OCI-LY1 (cell line): ENCODE measurements around the gene MRGPRF.

Source experiments
- H2AFZ ChIP-seq: fragments of 200-600 bp; sonication (generic), shearing (Covaris generic); 2 replicates; pipeline ENCODE4 v1.6.0; 2014; ENCODE audit warnings: antibody characterized with exemption, mild to moderate bottlenecking, low read length
- H3F3A ChIP-seq: fragments of 200-600 bp; sonication (generic), shearing (Covaris generic); 2 replicates; pipeline ENCODE4 v1.6.0; 2014; ENCODE audit warnings: mild to moderate bottlenecking, antibody characterized with exemption, low read length, moderate library complexity; ENCODE audit not compliant: insufficient read depth
- H3K27ac ChIP-seq: fragments of 200-600 bp; sonication (generic); 2 replicates; pipeline ENCODE4 v1.5.1; 2014; ENCODE audit warnings: low read length, mixed run types, mild to moderate bottlenecking, low read depth; ENCODE audit not compliant: poor library complexity, severe bottlenecking
- H3K27me3 ChIP-seq: fragments of 200-600 bp; sonication (generic); 2 replicates; pipeline ENCODE4 v1.6.0; 2014; ENCODE audit warnings: antibody characterized with exemption, mild to moderate bottlenecking, low read length, moderate library complexity; ENCODE audit not compliant: insufficient read depth
- H3K36me3 ChIP-seq: fragments of 200-600 bp; sonication (generic); 2 replicates; pipeline ENCODE4 v1.6.1; 2014; ENCODE audit warnings: mild to moderate bottlenecking, antibody characterized with exemption, low read length, moderate library complexity, mixed read lengths; ENCODE audit not compliant: insufficient read depth
- H3K4me1 ChIP-seq: fragments of 200-600 bp; sonication (generic); 2 replicates; pipeline ENCODE4 v1.5.1; 2014; ENCODE audit warnings: mild to moderate bottlenecking, low read length, moderate library complexity; ENCODE audit not compliant: insufficient read depth, severe bottlenecking
- H3K4me2 ChIP-seq: fragments of 200-600 bp; sonication (generic), shearing (Covaris generic); 2 replicates; pipeline ENCODE4 v1.6.1; 2014; ENCODE audit warnings: low read length
- H3K4me3 ChIP-seq: fragments of 200-600 bp; sonication (generic); 2 replicates; pipeline ENCODE4 v1.5.1; 2014; ENCODE audit warnings: low read length, low read depth, mild to moderate bottlenecking, mixed read lengths; ENCODE audit not compliant: poor library complexity, severe bottlenecking
- H3K79me2 ChIP-seq: fragments of 200-600 bp; shearing (Covaris generic); 2 replicates; pipeline ENCODE4 v1.6.1; 2016; ENCODE audit warnings: mixed run types, low read length, mixed read lengths; ENCODE audit not compliant: insufficient read depth
- H3K9ac ChIP-seq: fragments of 200-600 bp; sonication (generic), shearing (Covaris generic); 2 replicates; pipeline ENCODE4 v1.6.1; 2014; ENCODE audit warnings: mild to moderate bottlenecking, low read length, mixed read lengths
- H3K9me2 ChIP-seq: fragments of 200-600 bp; sonication (generic), shearing (Covaris generic); 2 replicates; pipeline ENCODE4 v1.6.1; 2014; ENCODE audit warnings: low read depth, mild to moderate bottlenecking, low read length, mixed read lengths
- H3K9me3 ChIP-seq: fragments of 200-600 bp; shearing (Covaris generic); 2 replicates; pipeline ENCODE4 v1.6.1; 2014; ENCODE audit warnings: low read length, mixed read lengths
- H4K20me1 ChIP-seq: fragments of 200-600 bp; sonication (generic), shearing (Covaris generic); 2 replicates; pipeline ENCODE4 v1.6.0; 2016; ENCODE audit warnings: mild to moderate bottlenecking, low read length; ENCODE audit not compliant: insufficient read depth
- CTCF ChIP-seq: fragments of 200-600 bp; sonication (generic), shearing (Covaris generic); IDR thresholded peaks from 2 replicates; pipeline ENCODE4 v1.5.1; 2017; ENCODE audit warnings: mild to moderate bottlenecking, antibody characterized with exemption, low read length, moderate library complexity, mixed read lengths
- EZH2 ChIP-seq: fragments of 200-600 bp; sonication (generic), shearing (Covaris generic); IDR thresholded peaks from 2 replicates; pipeline ENCODE4 v1.8.0; 2017; ENCODE audit warnings: borderline replicate concordance, mixed run types, mild to moderate bottlenecking, antibody characterized with exemption, low read length, moderate library complexity, mixed read lengths

The MRGPRF gene

GRCh38 chr11:69011624-69012091 is 1.4 kb downstream of the MRGPRF start:
- Histone ChIP-seq H3K27me3 (no peaks in the 10 kb centered on the region), H3K4me3 (no peak overlapping the region), H3K9me3 (no peaks in the 10 kb centered on the region), H2AFZ (no peak overlapping the region), H3K9me2 (no peaks in the 10 kb centered on the region), H3K36me3 (no peaks in the 10 kb centered on the region), H3K9ac (no peak overlapping the region), H3K79me2 (no peaks in the 10 kb centered on the region), H3K27ac (no peak overlapping the region), H4K20me1 (no peaks in the 10 kb centered on the region), H3F3A (no peaks in the 10 kb centered on the region), H3K4me2 (no peak overlapping the region), H3K4me1 (no peaks in the 10 kb centered on the region)
- no peak for TF ChIP-seq CTCF

GRCh38 chr11:69010964-69011623 is 2.0 kb downstream of the MRGPRF start:
- no peak overlapping the region for H3K9ac ChIP-seq
- H3K4me3 ChIP-seq, result no peak overlapping the region

GRCh38 chr11:69010361-69010891 is 2.6 kb downstream of the MRGPRF start:
- H3K79me2 ChIP-seq, result no peaks in the 10 kb centered on the region
- no peak overlapping the region for H3K4me3 ChIP-seq
- H3K36me3 ChIP-seq, result no peaks in the 10 kb centered on the region
- H3K9me2 ChIP-seq, result no peaks in the 10 kb centered on the region
- no peaks in the 10 kb centered on the region for H3F3A ChIP-seq
- H3K4me2 ChIP-seq, result no peak overlapping the region
- TF ChIP-seq EZH2, result no peak
- no peak for TF ChIP-seq CTCF
- no peaks in the 10 kb centered on the region for H4K20me1 ChIP-seq
- no peaks in the 10 kb centered on the region for H3K9me3 ChIP-seq
- no peaks in the 10 kb centered on the region for H3K27me3 ChIP-seq
- no peak overlapping the region for H3K9ac ChIP-seq
- H3K27ac ChIP-seq, result no peak overlapping the region
- H3K4me1 ChIP-seq, result no peaks in the 10 kb centered on the region
- no peak overlapping the region for H2AFZ ChIP-seq

More at GRCh38 chr11:69010964-69011623, 2.0 kb downstream of the MRGPRF start:
- Histone ChIP-seq H3K36me3 (no peaks in the 10 kb centered on the region), H3K9me3 (no peaks in the 10 kb centered on the region), H4K20me1 (no peaks in the 10 kb centered on the region), H3K4me2 (no peak overlapping the region), H3K4me1 (no peaks in the 10 kb centered on the region), H2AFZ (no peak overlapping the region), H3K27me3 (no peaks in the 10 kb centered on the region), H3F3A (no peaks in the 10 kb centered on the region), H3K27ac (no peak overlapping the region), H3K9me2 (no peaks in the 10 kb centered on the region), H3K79me2 (no peaks in the 10 kb centered on the region)
- TF ChIP-seq EZH2, result no peak
- TF ChIP-seq CTCF, result no peak
